Ascending aorta (tissue), 2 donors: ENCODE data around the gene BNC2. TPM values are rescaled to one million over a fixed set of nuclear protein-coding genes. Genes with fewer than 3 reads are reported as not detected.
"Not testable (repeated sequence)": the region's sequence is repeated elsewhere in the genome, so short reads cannot be mapped to it uniquely, and the experiment has no call there.

Source experiments
- DNase-seq, 2 donors: peaks; one replicate each; pipeline ENCODE4 v3.0.0-alpha.2; 2019; ENCODE audit warnings: low spot score in 2 of 2
- H3K27ac ChIP-seq, 2 donors: fragments of 200-600 bp; sonication (generic); one replicate each; pipeline ENCODE4 v1.5.1; 2016 to 2017; ENCODE audit warnings: mild to moderate bottlenecking in 1 of 2
- H3K27me3 ChIP-seq: fragments of 200-600 bp; sonication (generic); one replicate; pipeline ENCODE4 v1.5.1; 2017
- H3K36me3 ChIP-seq, 2 donors: fragments of 200-600 bp; sonication (generic); one replicate each; pipeline ENCODE4 v1.5.1; 2016
- H3K4me1 ChIP-seq, 2 donors: fragments of 200-600 bp; sonication (generic); one replicate each; pipeline ENCODE4 v1.5.1; 2016 to 2017; ENCODE audit warnings: mild to moderate bottlenecking in 1 of 2
- H3K4me3 ChIP-seq, 2 donors: fragments of 200-600 bp; sonication (generic); one replicate each; pipeline ENCODE4 v1.5.1; 2016 to 2017; ENCODE audit warnings: mild to moderate bottlenecking in 1 of 2
- H3K9me3 ChIP-seq, 2 donors: fragments of 200-600 bp; sonication (generic); one replicate each; pipeline ENCODE4 v1.5.1; 2016
- CTCF ChIP-seq, 3 experiments: fragments of 200-600 bp in 2 of 3; fragments of 450-650 bp in 1 of 3; sonication (generic) in 2 of 3; IDR thresholded peaks; one replicate each; pipeline ENCODE4 v1.5.1; 2016 to 2019; ENCODE audit warnings: antibody characterized with exemption in 3 of 3, mild to moderate bottlenecking in 1 of 3, moderate library complexity in 1 of 3
- intact Hi-C: fragments of 100-400 bp; cut with DNase I; formaldehyde crosslinking; loops from one replicate; pipeline ENCODE4 v1.15.1; 2023
- total RNA-seq: library from RNA; depleted of rRNA; stranded (reverse); fragments of >200 nt; gene quantifications from one replicate; pipeline ENCODE4 v1.1.0, GENCODE V29; 2016

Gene BNC2
- total RNA-seq, 1 donor from 2014 or later = 25.5 TPM

GRCh38 chr9:16540743-16541613 is 329.5 kb downstream of the BNC2 start:
- H3K36me3 ChIP-seq = no peaks in the 10 kb centered on the region
- no peaks in the 10 kb centered on the region for H3K4me1 ChIP-seq
- intact Hi-C loops = no loop called here
- DNase-seq = no peak
- no peak overlapping the region for H3K4me3 ChIP-seq
- no peaks in the 10 kb centered on the region for H3K9me3 ChIP-seq
- H3K27me3 ChIP-seq = no peaks in the 10 kb centered on the region
- H3K27ac ChIP-seq = no peak overlapping the region
- no peak for TF ChIP-seq CTCF (IDR thresholded peaks at IDR 0.05)

- H3K36me3 ChIP-seq, DNase-seq, H3K27me3 ChIP-seq, H3K9me3 ChIP-seq, intact Hi-C loops, H3K4me1 ChIP-seq, H3K27ac ChIP-seq, H3K4me3 ChIP-seq: not testable (repeated sequence)
These were observed 330.8 kb downstream of the BNC2 start for GRCh38 chr9:16539626-16540025.

GRCh38 chr9:16535555-16535954 is 334.9 kb downstream of the BNC2 start:
- intact Hi-C loops = no loop called here
- H3K27me3 ChIP-seq = no peaks in the 10 kb centered on the region
- H3K27ac ChIP-seq = no peak overlapping the region
- no peaks in the 10 kb centered on the region for H3K9me3 ChIP-seq
- no peaks in the 10 kb centered on the region for H3K4me1 ChIP-seq
- no peak for DNase-seq
- TF ChIP-seq CTCF (IDR thresholded peaks at IDR 0.05) = no peak
- H3K4me3 ChIP-seq = no peak overlapping the region
- H3K36me3 ChIP-seq = no peaks in the 10 kb centered on the region

- Histone ChIP-seq H3K36me3 (no peaks in the 10 kb centered on the region), H3K4me3 (no peak overlapping the region), H3K27ac (no peak overlapping the region), H3K27me3 (no peaks in the 10 kb centered on the region), H3K9me3 (no peaks in the 10 kb centered on the region), H3K4me1 (no peaks in the 10 kb centered on the region)
- no peak for DNase-seq
- no peak for TF ChIP-seq CTCF (IDR thresholded peaks at IDR 0.05)
- intact Hi-C loops = no loop called here
These were observed 337.6 kb downstream of the BNC2 start for GRCh38 chr9:16532681-16533450.

- Histone ChIP-seq H3K36me3 (no peaks in the 10 kb centered on the region), H3K4me3 (no peak overlapping the region), H3K4me1 (no peaks in the 10 kb centered on the region), H3K27ac (no peak overlapping the region), H3K9me3 (no peaks in the 10 kb centered on the region), H3K27me3 (no peaks in the 10 kb centered on the region)
- intact Hi-C loops = no loop called here
- no peak for DNase-seq
- TF ChIP-seq CTCF (IDR thresholded peaks at IDR 0.05) = no peak
These were observed 338.2 kb downstream of the BNC2 start for GRCh38 chr9:16532272-16532671.
